Panc1 (cell line): Measurements from ENCODE around the gene PRMT5. TPM values are rescaled to one million over a fixed set of nuclear protein-coding genes. Genes with fewer than 3 reads are reported as not detected.
A peak's percentile ranks its signal among the peaks of the same experiment; 100 is the strongest.

Experiments used
- ATAC-seq: fragments of 200-7000 bp; cut with Tn5 transposase; 2 replicates; pipeline ENCODE4 v1.9.1; 2020; ENCODE audit warnings: mild to moderate bottlenecking, moderate library complexity
- BruUV-seq: library from RNA; stranded (reverse); fragments of 400-500 nt; replicated peaks from 2 replicates; lab custom pipeline; 2021; lab: Mats Ljungman, UMichigan
- CTCF ChIA-PET: fragments of 300-600 bp; sonication (Branson Sonifier 250); formaldehyde crosslinking; loops from one replicate; lab custom pipeline; 2022; ENCODE audit warnings: antibody characterized with exemption; lab: Charles Lee
- POLR2A ChIA-PET: fragments of 300-600 bp; sonication (Branson Sonifier 250); formaldehyde crosslinking; loops from one replicate; lab custom pipeline; 2022; ENCODE audit warnings: antibody characterized with exemption; lab: Charles Lee
- DNase-seq: peaks from one replicate; pipeline ENCODE4 v3.0.0-alpha.2; 2010; ENCODE audit warnings: low read depth, low spot score
- H3K27ac ChIP-seq: 2 replicates; pipeline ENCODE4 v1.5.1; 2011; ENCODE audit warnings: mild to moderate bottlenecking, low read length, inconsistent platforms
- H3K27me3 ChIP-seq: fragments of 200-500 bp; sonication (Bioruptor generic); 2 replicates; pipeline ENCODE4 v1.6.0; 2014; ENCODE audit warnings: low read length, inconsistent platforms; ENCODE audit not compliant: control insufficient read depth, insufficient read depth
- H3K36me3 ChIP-seq: fragments of 200-500 bp; sonication (Bioruptor generic); 2 replicates; pipeline ENCODE4 v1.5.1; 2014; ENCODE audit warnings: inconsistent platforms, mild to moderate bottlenecking, low read length, moderate library complexity; ENCODE audit not compliant: control insufficient read depth, insufficient read depth
- H3K4me1 ChIP-seq: 2 replicates; pipeline ENCODE4 v1.5.1; 2011; ENCODE audit warnings: inconsistent platforms, mild to moderate bottlenecking, low read length, moderate library complexity; ENCODE audit not compliant: control insufficient read depth, insufficient read depth
- H3K4me3 ChIP-seq, 2 experiments: 2 replicates each; pipeline ENCODE4 v1.5.1; 2011 to 2012; ENCODE audit warnings: low read depth in 2 of 2, low read length in 2 of 2, mild to moderate bottlenecking in 2 of 2, inconsistent platforms in 1 of 2, moderate library complexity in 1 of 2
- H3K9me3 ChIP-seq: fragments of 200-500 bp; sonication (Bioruptor generic); 2 replicates; pipeline ENCODE4 v1.5.1; 2014; ENCODE audit warnings: low read depth, mild to moderate bottlenecking, inconsistent platforms, low read length, moderate library complexity; ENCODE audit not compliant: control insufficient read depth, insufficient read depth
- POLR2AphosphoS5 ChIP-seq: IDR thresholded peaks from 2 replicates; pipeline ENCODE4 v1.6.1; 2012; ENCODE audit warnings: mild to moderate bottlenecking, low read depth, low read length, moderate library complexity
- REST ChIP-seq, 2 experiments: IDR thresholded peaks; 2 replicates each; pipeline ENCODE4 v1.6.1; 2011 to 2012; ENCODE audit warnings: low read depth in 2 of 2, control low read depth in 1 of 2, low read length in 1 of 2, mild to moderate bottlenecking in 1 of 2, moderate library complexity in 1 of 2; ENCODE audit not compliant: insufficient read depth in 1 of 2
- SIN3A ChIP-seq: IDR thresholded peaks from 2 replicates; pipeline ENCODE4 v1.6.1; 2012; ENCODE audit warnings: low read depth, mild to moderate bottlenecking, low read length, moderate library complexity, borderline replicate concordance; ENCODE audit not compliant: insufficient read depth
- TCF7L2 ChIP-seq: IDR thresholded peaks from 2 replicates; pipeline ENCODE4 v1.6.1; 2011; ENCODE audit warnings: mild to moderate bottlenecking, low read depth, low read length, inconsistent platforms
- in situ Hi-C: cut with HindIII; loops from 2 replicates; pipeline ENCODE4 v1.10.0; 2016; ENCODE audit warnings: low sequenced_read_pairs, low pct_unique_long_range_greater_than_20kb
- intact Hi-C: fragments of 100-400 bp; cut with micrococcal nuclease; formaldehyde crosslinking; loops from one replicate; pipeline ENCODE4 v1.10.0; 2022; ENCODE audit not compliant: unreplicated experiment
- total RNA-seq: library from RNA; stranded (reverse); gene quantifications from one replicate; pipeline ENCODE4 v1.2.1, GENCODE V29; 2021; ENCODE audit not compliant: unreplicated experiment
- TF ChIP-seq, protein P1 (sequence below): fragments of 450-650 bp; IDR thresholded peaks from 2 replicates; pipeline ENCODE4 v1.5.1; 2017; ENCODE audit warnings: mild to moderate bottlenecking

PRMT5 gene
- total RNA-seq, 1 experiment from 2014 or later, result 108 TPM

GRCh38 chr14:22920697-22921096, 8.5 kb downstream of the PRMT5 start:
- intact Hi-C loops (no loop called here), in situ Hi-C loops (no loop called here)
- BruUV-seq, result no TSS peak
- Histone ChIP-seq H3K36me3 (peaks cover 12% of the 10 kb centered on the region), H3K27ac (no peak overlapping the region), H3K4me3 (no peak overlapping the region), H3K27me3 (no peaks in the 10 kb centered on the region), H3K4me1 (peaks cover 12% of the 10 kb centered on the region), H3K9me3 (no peaks in the 10 kb centered on the region)
- TF ChIP-seq, protein P1, sequence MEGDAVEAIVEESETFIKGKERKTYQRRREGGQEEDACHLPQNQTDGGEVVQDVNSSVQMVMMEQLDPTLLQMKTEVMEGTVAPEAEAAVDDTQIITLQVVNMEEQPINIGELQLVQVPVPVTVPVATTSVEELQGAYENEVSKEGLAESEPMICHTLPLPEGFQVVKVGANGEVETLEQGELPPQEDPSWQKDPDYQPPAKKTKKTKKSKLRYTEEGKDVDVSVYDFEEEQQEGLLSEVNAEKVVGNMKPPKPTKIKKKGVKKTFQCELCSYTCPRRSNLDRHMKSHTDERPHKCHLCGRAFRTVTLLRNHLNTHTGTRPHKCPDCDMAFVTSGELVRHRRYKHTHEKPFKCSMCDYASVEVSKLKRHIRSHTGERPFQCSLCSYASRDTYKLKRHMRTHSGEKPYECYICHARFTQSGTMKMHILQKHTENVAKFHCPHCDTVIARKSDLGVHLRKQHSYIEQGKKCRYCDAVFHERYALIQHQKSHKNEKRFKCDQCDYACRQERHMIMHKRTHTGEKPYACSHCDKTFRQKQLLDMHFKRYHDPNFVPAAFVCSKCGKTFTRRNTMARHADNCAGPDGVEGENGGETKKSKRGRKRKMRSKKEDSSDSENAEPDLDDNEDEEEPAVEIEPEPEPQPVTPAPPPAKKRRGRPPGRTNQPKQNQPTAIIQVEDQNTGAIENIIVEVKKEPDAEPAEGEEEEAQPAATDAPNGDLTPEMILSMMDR, result no peak
- TF ChIP-seq SIN3A (no peak), TCF7L2 (no peak), POLR2AphosphoS5 (no peak), REST (IDR thresholded peaks at IDR 0.05; ENCODE audit: insufficient read depth in 1 of 2, low read depth in 2 of 2, low read length in 1 of 2) (no peak)
- CTCF ChIA-PET, result no interaction called here
- DNase-seq (no peak), ATAC-seq (no peak)
- POLR2A ChIA-PET, result interaction anchor here (0.6 kb wide), 1 partner anchor 29 kb away, joined by 4 read pairs; no protein-coding TSS in a partner anchor

- Histone ChIP-seq H3K9me3 (no peaks in the 10 kb centered on the region), H3K4me1 (peaks cover 12% of the 10 kb centered on the region), H3K27ac (peak overlapping the region; percentile 89), H3K4me3 (peak overlapping the region; percentile 58 to 97), H3K36me3 (peaks cover 10% of the 10 kb centered on the region), H3K27me3 (no peaks in the 10 kb centered on the region)
- DNase-seq (no peak), ATAC-seq (peak; percentile 40)
- in situ Hi-C loops (no loop called here), intact Hi-C loops (no loop called here)
- 0 out of 2 replicates have a peak, but pooled peaks have one; percentile 5 for TF ChIP-seq POLR2AphosphoS5
- TF ChIP-seq, protein P1, result no peak
- no peak for TF ChIP-seq TCF7L2
- TF ChIP-seq REST (IDR thresholded peaks at IDR 0.05; ENCODE audit: insufficient read depth in 1 of 2, low read depth in 2 of 2, low read length in 1 of 2), result no peak
- no peak for TF ChIP-seq SIN3A
- ChIA-PET CTCF (interaction anchor here (0.9 kb wide), 1 partner anchor 60 kb away, joined by 3 read pairs; no protein-coding TSS in a partner anchor), POLR2A (interaction anchor here (0.6 kb wide), 1 partner anchor 76 kb away, joined by 9 read pairs; no protein-coding TSS in a partner anchor)
- BruUV-seq, result TSS peak; percentile 90
These were observed 9.6 kb downstream of the PRMT5 start for GRCh38 chr14:22919601-22919921.
